GM23338 (cell line): ENCODE data around the gene GFI1B.

Experiments used
- CREB1 ChIP-seq: fragments of 250-450 bp; sonication (Bioruptor Pico); IDR thresholded peaks from 2 replicates; pipeline ENCODE4 v1.5.0; 2020; ENCODE audit warnings: low read depth, mild to moderate bottlenecking, moderate library complexity
- EZH2 ChIP-seq: fragments of 200-600 bp; sonication (generic); IDR thresholded peaks from one replicate; pipeline ENCODE4 v1.8.0; 2017; ENCODE audit warnings: antibody characterized with exemption, mild to moderate bottlenecking, low read depth; ENCODE audit not compliant: unreplicated experiment
- EZH2phosphoT487 ChIP-seq: fragments of 200-600 bp; sonication (generic); IDR thresholded peaks from one replicate; pipeline ENCODE4 v1.8.1; 2018; ENCODE audit warnings: antibody characterized with exemption; ENCODE audit not compliant: unreplicated experiment
- NANOG ChIP-seq: IDR thresholded peaks from 2 replicates; pipeline ENCODE4 v1.6.1; 2016; ENCODE audit warnings: antibody characterized with exemption, borderline replicate concordance
- POLR2AphosphoS5 ChIP-seq: IDR thresholded peaks from 2 replicates; pipeline ENCODE4 v1.6.1; 2016; ENCODE audit warnings: antibody characterized with exemption, low read depth
- ZNF331 ChIP-seq: fragments of 250-450 bp; sonication (Bioruptor Pico); IDR thresholded peaks from 2 replicates; pipeline ENCODE4 v1.5.0; 2020; ENCODE audit warnings: low read depth, mild to moderate bottlenecking, moderate library complexity
- TF ChIP-seq, protein P1 (sequence below), 2 experiments: fragments of 200-600 bp in 1 of 2; sonication (generic) in 1 of 2; conservative IDR thresholded peaks; 2 replicates each; pipeline versions ENCODE4 v1.5.1 to v1.6.1; 2016 to 2017; ENCODE audit warnings: antibody characterized with exemption in 2 of 2, low read depth in 2 of 2, mild to moderate bottlenecking in 2 of 2, moderate library complexity in 1 of 2
- TF ChIP-seq, protein P2 (sequence below): IDR thresholded peaks from one replicate; pipeline ENCODE4 v1.6.1; 2018; ENCODE audit warnings: antibody characterized with exemption; ENCODE audit not compliant: unreplicated experiment
- TF ChIP-seq, protein P3 (sequence below): fragments of 250-450 bp; sonication (Bioruptor Pico); IDR thresholded peaks from 2 replicates; pipeline ENCODE4 v1.5.0; 2020; ENCODE audit warnings: mild to moderate bottlenecking, moderate library complexity

DNA sequence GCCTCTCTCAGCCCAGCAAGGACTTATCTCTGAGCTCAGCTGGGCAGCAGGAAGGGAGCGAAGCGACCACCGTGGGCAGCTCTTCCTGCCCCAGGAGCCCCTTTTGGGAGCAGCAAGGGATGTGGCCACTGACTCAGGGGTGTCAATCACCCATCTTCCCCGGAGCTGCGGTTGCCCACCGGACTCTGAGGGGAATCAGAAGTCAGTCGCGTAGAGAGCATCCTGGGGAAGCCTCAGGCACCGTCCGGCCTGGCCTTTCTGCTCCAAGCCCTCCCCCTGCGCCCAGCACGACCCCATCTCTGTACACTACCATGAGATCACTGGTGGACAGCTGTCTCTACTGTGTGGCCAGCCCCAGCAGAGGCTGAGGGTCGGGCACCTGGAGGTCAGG, 24.6 kb downstream of the GFI1B start:
- TF ChIP-seq, protein P1, sequence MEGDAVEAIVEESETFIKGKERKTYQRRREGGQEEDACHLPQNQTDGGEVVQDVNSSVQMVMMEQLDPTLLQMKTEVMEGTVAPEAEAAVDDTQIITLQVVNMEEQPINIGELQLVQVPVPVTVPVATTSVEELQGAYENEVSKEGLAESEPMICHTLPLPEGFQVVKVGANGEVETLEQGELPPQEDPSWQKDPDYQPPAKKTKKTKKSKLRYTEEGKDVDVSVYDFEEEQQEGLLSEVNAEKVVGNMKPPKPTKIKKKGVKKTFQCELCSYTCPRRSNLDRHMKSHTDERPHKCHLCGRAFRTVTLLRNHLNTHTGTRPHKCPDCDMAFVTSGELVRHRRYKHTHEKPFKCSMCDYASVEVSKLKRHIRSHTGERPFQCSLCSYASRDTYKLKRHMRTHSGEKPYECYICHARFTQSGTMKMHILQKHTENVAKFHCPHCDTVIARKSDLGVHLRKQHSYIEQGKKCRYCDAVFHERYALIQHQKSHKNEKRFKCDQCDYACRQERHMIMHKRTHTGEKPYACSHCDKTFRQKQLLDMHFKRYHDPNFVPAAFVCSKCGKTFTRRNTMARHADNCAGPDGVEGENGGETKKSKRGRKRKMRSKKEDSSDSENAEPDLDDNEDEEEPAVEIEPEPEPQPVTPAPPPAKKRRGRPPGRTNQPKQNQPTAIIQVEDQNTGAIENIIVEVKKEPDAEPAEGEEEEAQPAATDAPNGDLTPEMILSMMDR (conservative IDR thresholded peaks at IDR 0.05; ENCODE audit: low read depth in 2 of 2) = no peak
- TF ChIP-seq POLR2AphosphoS5 = no peak
- no peak for TF ChIP-seq EZH2phosphoT487
- TF ChIP-seq, protein P2, sequence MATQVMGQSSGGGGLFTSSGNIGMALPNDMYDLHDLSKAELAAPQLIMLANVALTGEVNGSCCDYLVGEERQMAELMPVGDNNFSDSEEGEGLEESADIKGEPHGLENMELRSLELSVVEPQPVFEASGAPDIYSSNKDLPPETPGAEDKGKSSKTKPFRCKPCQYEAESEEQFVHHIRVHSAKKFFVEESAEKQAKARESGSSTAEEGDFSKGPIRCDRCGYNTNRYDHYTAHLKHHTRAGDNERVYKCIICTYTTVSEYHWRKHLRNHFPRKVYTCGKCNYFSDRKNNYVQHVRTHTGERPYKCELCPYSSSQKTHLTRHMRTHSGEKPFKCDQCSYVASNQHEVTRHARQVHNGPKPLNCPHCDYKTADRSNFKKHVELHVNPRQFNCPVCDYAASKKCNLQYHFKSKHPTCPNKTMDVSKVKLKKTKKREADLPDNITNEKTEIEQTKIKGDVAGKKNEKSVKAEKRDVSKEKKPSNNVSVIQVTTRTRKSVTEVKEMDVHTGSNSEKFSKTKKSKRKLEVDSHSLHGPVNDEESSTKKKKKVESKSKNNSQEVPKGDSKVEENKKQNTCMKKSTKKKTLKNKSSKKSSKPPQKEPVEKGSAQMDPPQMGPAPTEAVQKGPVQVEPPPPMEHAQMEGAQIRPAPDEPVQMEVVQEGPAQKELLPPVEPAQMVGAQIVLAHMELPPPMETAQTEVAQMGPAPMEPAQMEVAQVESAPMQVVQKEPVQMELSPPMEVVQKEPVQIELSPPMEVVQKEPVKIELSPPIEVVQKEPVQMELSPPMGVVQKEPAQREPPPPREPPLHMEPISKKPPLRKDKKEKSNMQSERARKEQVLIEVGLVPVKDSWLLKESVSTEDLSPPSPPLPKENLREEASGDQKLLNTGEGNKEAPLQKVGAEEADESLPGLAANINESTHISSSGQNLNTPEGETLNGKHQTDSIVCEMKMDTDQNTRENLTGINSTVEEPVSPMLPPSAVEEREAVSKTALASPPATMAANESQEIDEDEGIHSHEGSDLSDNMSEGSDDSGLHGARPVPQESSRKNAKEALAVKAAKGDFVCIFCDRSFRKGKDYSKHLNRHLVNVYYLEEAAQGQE = no peak
- no peak for TF ChIP-seq ZNF331 (CRISPR knock-in tag)
- TF ChIP-seq CREB1 (CRISPR knock-in tag) = no peak
- TF ChIP-seq EZH2 = no peak
- TF ChIP-seq, protein P3, sequence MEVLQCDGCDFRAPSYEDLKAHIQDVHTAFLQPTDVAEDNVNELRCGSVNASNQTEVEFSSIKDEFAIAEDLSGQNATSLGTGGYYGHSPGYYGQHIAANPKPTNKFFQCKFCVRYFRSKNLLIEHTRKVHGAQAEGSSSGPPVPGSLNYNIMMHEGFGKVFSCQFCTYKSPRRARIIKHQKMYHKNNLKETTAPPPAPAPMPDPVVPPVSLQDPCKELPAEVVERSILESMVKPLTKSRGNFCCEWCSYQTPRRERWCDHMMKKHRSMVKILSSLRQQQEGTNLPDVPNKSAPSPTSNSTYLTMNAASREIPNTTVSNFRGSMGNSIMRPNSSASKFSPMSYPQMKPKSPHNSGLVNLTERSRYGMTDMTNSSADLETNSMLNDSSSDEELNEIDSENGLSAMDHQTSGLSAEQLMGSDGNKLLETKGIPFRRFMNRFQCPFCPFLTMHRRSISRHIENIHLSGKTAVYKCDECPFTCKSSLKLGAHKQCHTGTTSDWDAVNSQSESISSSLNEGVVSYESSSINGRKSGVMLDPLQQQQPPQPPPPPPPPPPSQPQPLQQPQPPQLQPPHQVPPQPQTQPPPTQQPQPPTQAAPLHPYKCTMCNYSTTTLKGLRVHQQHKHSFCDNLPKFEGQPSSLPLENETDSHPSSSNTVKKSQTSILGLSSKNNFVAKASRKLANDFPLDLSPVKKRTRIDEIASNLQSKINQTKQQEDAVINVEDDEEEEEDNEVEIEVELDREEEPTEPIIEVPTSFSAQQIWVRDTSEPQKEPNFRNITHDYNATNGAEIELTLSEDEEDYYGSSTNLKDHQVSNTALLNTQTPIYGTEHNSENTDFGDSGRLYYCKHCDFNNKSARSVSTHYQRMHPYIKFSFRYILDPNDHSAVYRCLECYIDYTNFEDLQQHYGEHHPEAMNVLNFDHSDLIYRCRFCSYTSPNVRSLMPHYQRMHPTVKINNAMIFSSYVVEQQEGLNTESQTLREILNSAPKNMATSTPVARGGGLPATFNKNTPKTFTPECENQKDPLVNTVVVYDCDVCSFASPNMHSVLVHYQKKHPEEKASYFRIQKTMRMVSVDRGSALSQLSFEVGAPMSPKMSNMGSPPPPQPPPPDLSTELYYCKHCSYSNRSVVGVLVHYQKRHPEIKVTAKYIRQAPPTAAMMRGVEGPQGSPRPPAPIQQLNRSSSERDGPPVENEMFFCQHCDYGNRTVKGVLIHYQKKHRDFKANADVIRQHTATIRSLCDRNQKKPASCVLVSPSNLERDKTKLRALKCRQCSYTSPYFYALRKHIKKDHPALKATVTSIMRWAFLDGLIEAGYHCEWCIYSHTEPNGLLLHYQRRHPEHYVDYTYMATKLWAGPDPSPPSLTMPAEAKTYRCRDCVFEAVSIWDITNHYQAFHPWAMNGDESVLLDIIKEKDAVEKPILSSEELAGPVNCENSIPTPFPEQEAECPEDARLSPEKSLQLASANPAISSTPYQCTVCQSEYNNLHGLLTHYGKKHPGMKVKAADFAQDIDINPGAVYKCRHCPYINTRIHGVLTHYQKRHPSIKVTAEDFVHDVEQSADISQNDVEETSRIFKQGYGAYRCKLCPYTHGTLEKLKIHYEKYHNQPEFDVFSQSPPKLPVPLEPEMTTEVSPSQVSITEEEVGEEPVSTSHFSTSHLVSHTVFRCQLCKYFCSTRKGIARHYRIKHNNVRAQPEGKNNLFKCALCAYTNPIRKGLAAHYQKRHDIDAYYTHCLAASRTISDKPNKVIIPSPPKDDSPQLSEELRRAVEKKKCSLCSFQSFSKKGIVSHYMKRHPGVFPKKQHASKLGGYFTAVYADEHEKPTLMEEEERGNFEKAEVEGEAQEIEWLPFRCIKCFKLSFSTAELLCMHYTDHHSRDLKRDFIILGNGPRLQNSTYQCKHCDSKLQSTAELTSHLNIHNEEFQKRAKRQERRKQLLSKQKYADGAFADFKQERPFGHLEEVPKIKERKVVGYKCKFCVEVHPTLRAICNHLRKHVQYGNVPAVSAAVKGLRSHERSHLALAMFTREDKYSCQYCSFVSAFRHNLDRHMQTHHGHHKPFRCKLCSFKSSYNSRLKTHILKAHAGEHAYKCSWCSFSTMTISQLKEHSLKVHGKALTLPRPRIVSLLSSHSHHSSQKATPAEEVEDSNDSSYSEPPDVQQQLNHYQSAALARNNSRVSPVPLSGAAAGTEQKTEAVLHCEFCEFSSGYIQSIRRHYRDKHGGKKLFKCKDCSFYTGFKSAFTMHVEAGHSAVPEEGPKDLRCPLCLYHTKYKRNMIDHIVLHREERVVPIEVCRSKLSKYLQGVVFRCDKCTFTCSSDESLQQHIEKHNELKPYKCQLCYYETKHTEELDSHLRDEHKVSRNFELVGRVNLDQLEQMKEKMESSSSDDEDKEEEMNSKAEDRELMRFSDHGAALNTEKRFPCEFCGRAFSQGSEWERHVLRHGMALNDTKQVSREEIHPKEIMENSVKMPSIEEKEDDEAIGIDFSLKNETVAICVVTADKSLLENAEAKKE (CRISPR knock-in tag) = no peak
- TF ChIP-seq NANOG = no peak
